ENCODE data around the gene MS4A10. TPM values are rescaled to one million over a fixed set of nuclear protein-coding genes. Genes with fewer than 3 reads are reported as not detected.

MS4A10 gene
- total and polyA plus RNA-seq, 9 of the 15 experiments (the other 6 are each of a cell fraction or from before 2014, with no cell fraction given), result not detected

- TF ChIP-seq IRF2 (CRISPR knock-in tag; IDR thresholded peaks at IDR 0.05), result no peak
- peak; percentile 71 for TF ChIP-seq ZKSCAN1 (IDR thresholded peaks at IDR 0.05; ENCODE audit: low read depth, low read length)
- TF ChIP-seq MAFK (IDR thresholded peaks at IDR 0.05; ENCODE audit: low read length), result no peak; the same call in 1 of the 2 replicates
- TF ChIP-seq UBTF (IDR thresholded peaks at IDR 0.05; ENCODE audit: borderline replicate concordance in 1 of 2, low read depth in 2 of 2, low read length in 2 of 2), result 0 out of 4 replicates have a peak, but pooled peaks of 1 of the 2 experiments have one; percentile 49
- no peak for TF ChIP-seq BRD9 (IDR thresholded peaks at IDR 0.05; ENCODE audit: low read depth, partially characterized antibody)
- peak; percentile 59 for TF ChIP-seq TBP (optimal IDR thresholded peaks at IDR 0.05; ENCODE audit: low read depth, low read length)
- TF ChIP-seq ZNF408 (CRISPR knock-in tag; IDR thresholded peaks at IDR 0.05; ENCODE audit: low read depth), result no peak
- TF ChIP-seq ZNF778 (CRISPR knock-in tag; IDR thresholded peaks at IDR 0.05), result no peak
- no peak for TF ChIP-seq SMARCC2 (IDR thresholded peaks at IDR 0.05; ENCODE audit: low read depth)
- no peak for TF ChIP-seq ZNF436 (CRISPR knock-in tag; IDR thresholded peaks at IDR 0.05)
- TF ChIP-seq, protein P1, sequence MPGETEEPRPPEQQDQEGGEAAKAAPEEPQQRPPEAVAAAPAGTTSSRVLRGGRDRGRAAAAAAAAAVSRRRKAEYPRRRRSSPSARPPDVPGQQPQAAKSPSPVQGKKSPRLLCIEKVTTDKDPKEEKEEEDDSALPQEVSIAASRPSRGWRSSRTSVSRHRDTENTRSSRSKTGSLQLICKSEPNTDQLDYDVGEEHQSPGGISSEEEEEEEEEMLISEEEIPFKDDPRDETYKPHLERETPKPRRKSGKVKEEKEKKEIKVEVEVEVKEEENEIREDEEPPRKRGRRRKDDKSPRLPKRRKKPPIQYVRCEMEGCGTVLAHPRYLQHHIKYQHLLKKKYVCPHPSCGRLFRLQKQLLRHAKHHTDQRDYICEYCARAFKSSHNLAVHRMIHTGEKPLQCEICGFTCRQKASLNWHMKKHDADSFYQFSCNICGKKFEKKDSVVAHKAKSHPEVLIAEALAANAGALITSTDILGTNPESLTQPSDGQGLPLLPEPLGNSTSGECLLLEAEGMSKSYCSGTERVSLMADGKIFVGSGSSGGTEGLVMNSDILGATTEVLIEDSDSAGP (CRISPR knock-in tag; IDR thresholded peaks at IDR 0.05), result no peak
- no peak for TF ChIP-seq NFIX (CRISPR knock-in tag; IDR thresholded peaks at IDR 0.05; ENCODE audit: low read depth)
- no peak for TF ChIP-seq PCBP1 (IDR thresholded peaks at IDR 0.05; ENCODE audit: low read depth, low read length, poor library complexity, severe bottlenecking)
- TF ChIP-seq LARP7 (IDR thresholded peaks at IDR 0.05), result no peak
- peak; percentile 100 for TF ChIP-seq BHLHE40 (IDR thresholded peaks at IDR 0.05; ENCODE audit: low read length)
- TF ChIP-seq FOXJ3 (CRISPR knock-in tag; IDR thresholded peaks at IDR 0.05), result no peak
- TF ChIP-seq ZNF764 (CRISPR knock-in tag; IDR thresholded peaks at IDR 0.05; ENCODE audit: low read depth), result no peak
- no peak for TF ChIP-seq ZNF316 (IDR thresholded peaks at IDR 0.05)
- TF ChIP-seq SMARCB1 (IDR thresholded peaks at IDR 0.05; ENCODE audit: insufficient read length, low read depth), result no peak
- TF ChIP-seq STAT5A (IDR thresholded peaks at IDR 0.05; ENCODE audit: borderline replicate concordance, low read length), result no peak
- TF ChIP-seq TAF15 (IDR thresholded peaks at IDR 0.05; ENCODE audit: low read depth, low read length), result no peak
- TF ChIP-seq ZNF253 (CRISPR knock-in tag; conservative IDR thresholded peaks at IDR 0.05), result no peak
- no peak for TF ChIP-seq RBM14 (IDR thresholded peaks at IDR 0.05; ENCODE audit: borderline replicate concordance, insufficient read depth, low read depth, low read length)
- TF ChIP-seq MCM7 (IDR thresholded peaks at IDR 0.05), result no peak
- TF ChIP-seq SMARCE1 (IDR thresholded peaks at IDR 0.05), result 0 out of 2 replicates have a peak, but pooled peaks have one; percentile 32
- TF ChIP-seq RBM22 (IDR thresholded peaks at IDR 0.05; ENCODE audit: low read depth, low read length, poor library complexity, severe bottlenecking), result no peak
Observed at GRCh38 chr11:60841797-60842667, 56.9 kb downstream of the MS4A10 start, which contains the start of gene CCDC86 (continued).
